Large intestine (tissue), 3 donors: Measurements from ENCODE around the gene HDHD3. TPM values are rescaled to one million over a fixed set of nuclear protein-coding genes. Genes with fewer than 3 reads are reported as not detected.
"Not testable (repeated sequence)": the region's sequence is repeated elsewhere in the genome, so short reads cannot be mapped to it uniquely, and the experiment has no call there.

Source experiments
- DNase-seq, 2 donors: peaks; one replicate each; pipeline versions ENCODE4 v3.0.0 to v3.0.0-alpha.2; 2013
- H3K27ac ChIP-seq: one replicate; pipeline ENCODE4 v1.5.1; 2013; ENCODE audit warnings: low read length
- H3K27me3 ChIP-seq: 2 replicates; pipeline ENCODE4 v1.6.1; 2013; ENCODE audit warnings: low read length; ENCODE audit not compliant: control insufficient read depth, insufficient read depth
- H3K36me3 ChIP-seq: 2 replicates; pipeline ENCODE4 v1.6.1; 2013; ENCODE audit warnings: low read length; ENCODE audit not compliant: control insufficient read depth, insufficient read depth
- H3K4me1 ChIP-seq: one replicate; pipeline ENCODE4 v1.6.1; 2013; ENCODE audit warnings: low read length; ENCODE audit not compliant: control insufficient read depth, insufficient read depth
- H3K4me3 ChIP-seq: one replicate; pipeline ENCODE4 v1.5.1; 2013; ENCODE audit warnings: low read length
- H3K9me3 ChIP-seq: one replicate; pipeline ENCODE4 v1.6.1; 2013; ENCODE audit warnings: mild to moderate bottlenecking, low read depth, low read length, moderate library complexity; ENCODE audit not compliant: control insufficient read depth
- WGBS: methylation state at CpG from one replicate; pipeline ENCODE4 v1.1.5; 2013; ENCODE audit warnings: low lambda C conversion rate; ENCODE audit not compliant: insufficient coverage; 5-methylcytosine and 5-hydroxymethylcytosine counted together
- polyA plus RNA-seq: library from polyadenylated mRNA; unstranded; fragments of 120-200 nt; gene quantifications from one replicate; pipeline ENCODE4 v1.2.1, GENCODE V29; 2013

The HDHD3 gene
- polyA plus RNA-seq, 1 donor, result 155 TPM

GRCh38 chr9:113409481-113409880 lies 32.7 kb upstream of the HDHD3 start:
- Histone ChIP-seq H3K27ac (peak overlapping the region; percentile 98), H3K9me3 (no peaks in the 10 kb centered on the region), H3K4me3 (peak overlapping the region; percentile 76), H3K27me3 (no peaks in the 10 kb centered on the region), H3K36me3 (peaks cover 18% of the 10 kb centered on the region), H3K4me1 (no peaks in the 10 kb centered on the region)
- DNase-seq, result no peak
- WGBS, result no CpG with 5 or more reads among the region's 10 CpGs

- H3K4me3 ChIP-seq, H3K27ac ChIP-seq, H3K4me1 ChIP-seq, H3K27me3 ChIP-seq, H3K9me3 ChIP-seq: not testable (repeated sequence)
- H3K36me3 ChIP-seq, result peaks cover 18% of the 10 kb centered on the region
- WGBS, result 80% methylated on average over 1 of the region's 7 CpGs
- peak; percentile 51 to 64 for DNase-seq
Measured at GRCh38 chr9:113406873-113407511, 30.2 kb upstream of the HDHD3 start.

GRCh38 chr9:113406353-113406752 lies 29.6 kb upstream of the HDHD3 start:
- not testable (repeated sequence) for H3K4me1 ChIP-seq, H3K4me3 ChIP-seq, H3K27ac ChIP-seq, H3K9me3 ChIP-seq, DNase-seq, H3K27me3 ChIP-seq
- H3K36me3 ChIP-seq, result peaks cover 18% of the 10 kb centered on the region
- no CpG with 5 or more reads among the region's 9 CpGs for WGBS

GRCh38 chr9:113403646-113404045 lies 26.9 kb upstream of the HDHD3 start:
- DNase-seq, result no peak
- Histone ChIP-seq H3K36me3 (peaks cover 16% of the 10 kb centered on the region), H3K4me1 (peaks cover 11% of the 10 kb centered on the region), H3K4me3 (no peak overlapping the region), H3K27ac (no peak overlapping the region), H3K27me3 (no peaks in the 10 kb centered on the region), H3K9me3 (no peaks in the 10 kb centered on the region)
- WGBS, result 100% methylated on average over 1 of the region's 2 CpGs

- peaks cover 4% of the 10 kb centered on the region for H3K36me3 ChIP-seq
- H3K27me3 ChIP-seq, result no peaks in the 10 kb centered on the region
- no peaks in the 10 kb centered on the region for H3K9me3 ChIP-seq
- peaks cover 31% of the 10 kb centered on the region for H3K4me1 ChIP-seq
- peak within 1 kb of the TSS; percentile 60 for H3K27ac ChIP-seq
- WGBS, result no CpG with 5 or more reads among the region's 50 CpGs
- peak within 1 kb of the TSS; percentile 95 for H3K4me3 ChIP-seq
- DNase-seq, result peak; percentile 99 to 100
Measured at GRCh38 chr9:113401027-113401792, 24.4 kb upstream of the HDHD3 start, which contains the start of gene ALAD. TSS of gene ALAD (minus strand) at chr9:113401284. CDS start at chr9:113393559, 7,725 bp downstream.

- no peak for DNase-seq
- Histone ChIP-seq H3K27me3 (no peaks in the 10 kb centered on the region), H3K4me3 (peak overlapping the region; percentile 95), H3K9me3 (no peaks in the 10 kb centered on the region), H3K27ac (no peak overlapping the region), H3K4me1 (peaks cover 38% of the 10 kb centered on the region), H3K36me3 (peaks cover 4% of the 10 kb centered on the region)
- WGBS, result no CpG with 5 or more reads among the region's 3 CpGs
Measured at GRCh38 chr9:113399646-113400200, 22.9 kb upstream of the HDHD3 start.

GRCh38 chr9:113398796-113399195 lies 22.0 kb upstream of the HDHD3 start:
- DNase-seq, result no peak
- WGBS, result no CpG with 5 or more reads among the region's 5 CpGs
- Histone ChIP-seq H3K27ac (no peak overlapping the region), H3K9me3 (no peaks in the 10 kb centered on the region), H3K36me3 (peaks cover 4% of the 10 kb centered on the region), H3K4me3 (no peak overlapping the region), H3K27me3 (no peaks in the 10 kb centered on the region), H3K4me1 (peaks cover 38% of the 10 kb centered on the region)

GRCh38 chr9:113397203-113397631 lies 20.4 kb upstream of the HDHD3 start:
- Histone ChIP-seq H3K4me1 (peaks cover 38% of the 10 kb centered on the region), H3K27me3 (no peaks in the 10 kb centered on the region), H3K9me3 (no peaks in the 10 kb centered on the region), H3K4me3 (no peak overlapping the region), H3K27ac (peak overlapping the region; percentile 69), H3K36me3 (peaks cover 12% of the 10 kb centered on the region)
- WGBS, result 60% methylated on average over 1 of the region's 3 CpGs
- DNase-seq, result peak; percentile 47 to 75

- WGBS, result 98% methylated on average over 4 of the region's 9 CpGs
- peaks cover 30% of the 10 kb centered on the region for H3K36me3 ChIP-seq
- no peak overlapping the region for H3K27ac ChIP-seq
- H3K4me3 ChIP-seq, result no peak overlapping the region
- H3K27me3 ChIP-seq, result no peaks in the 10 kb centered on the region
- H3K4me1 ChIP-seq, result peaks cover 35% of the 10 kb centered on the region
- no peaks in the 10 kb centered on the region for H3K9me3 ChIP-seq
- DNase-seq, result peak; percentile 49 to 69
Measured at GRCh38 chr9:113395000-113395861, 18.4 kb upstream of the HDHD3 start.

- H3K36me3 ChIP-seq, result peaks cover 46% of the 10 kb centered on the region
- H3K9me3 ChIP-seq, result no peaks in the 10 kb centered on the region
- no CpG with 5 or more reads among the region's 7 CpGs for WGBS
- no peak overlapping the region for H3K27ac ChIP-seq
- DNase-seq, result no peak
- no peak overlapping the region for H3K4me3 ChIP-seq
- H3K4me1 ChIP-seq, result peaks cover 45% of the 10 kb centered on the region
- H3K27me3 ChIP-seq, result no peaks in the 10 kb centered on the region
Measured at GRCh38 chr9:113393281-113393680, 16.5 kb upstream of the HDHD3 start.
